ENCODE results near the gene AARS1.
A peak's percentile ranks its signal among the peaks of the same experiment; 100 is the strongest.
"Not testable (repeated sequence)": the region's sequence is repeated elsewhere in the genome, so short reads cannot be mapped to it uniquely, and the experiment has no call there.

The AARS1 gene

GRCh38 chr16:70251629-70252354 lies 37.5 kb downstream of the AARS1 start, which contains the start of gene EXOSC6:
Gene EXOSC6, minus strand, starts transcription at chr16:70251940. Its CDS starts 40 bp downstream, at chr16:70251900.
- Histone ChIP-seq H3K4me3 (ENCODE audit: low read depth in 1 of 2, low read length in 2 of 2) (peak within 1 kb of the TSS; percentile 51 to 74), H3K9me3 (ENCODE audit: low read length) (no peaks in the 10 kb centered on the region), H3K9ac (ENCODE audit: low read length) (no peak within 1 kb of the TSS), H3K36me3 (ENCODE audit: insufficient read depth, low read length) (peaks cover 44% of the 10 kb centered on the region), H3K27ac (ENCODE audit: low read depth, low read length) (peak within 1 kb of the TSS; percentile 80), H3K4me1 (ENCODE audit: insufficient read depth, low read length) (peaks cover 8% of the 10 kb centered on the region), H3K27me3 (ENCODE audit: control insufficient read depth in 1 of 2, insufficient read depth in 2 of 2, low read length in 2 of 2) (no peaks in the 10 kb centered on the region)

GRCh38 chr16:70250748-70251628 lies 38.3 kb downstream of the AARS1 start:
- H3K36me3 ChIP-seq (ENCODE audit: insufficient read depth, low read length): peaks cover 37% of the 10 kb centered on the region
- H3K4me1 ChIP-seq (ENCODE audit: insufficient read depth, low read length): peaks cover 8% of the 10 kb centered on the region
- H3K9me3 ChIP-seq (ENCODE audit: low read length): no peaks in the 10 kb centered on the region
- no peak overlapping the region for H3K9ac ChIP-seq (ENCODE audit: low read length)
- H3K4me3 ChIP-seq (ENCODE audit: low read depth in 1 of 2, low read length in 2 of 2): peak overlapping the region; percentile 51 to 71
- H3K27ac ChIP-seq (ENCODE audit: low read depth, low read length): peak overlapping the region; percentile 80
- no peaks in the 10 kb centered on the region for H3K27me3 ChIP-seq (ENCODE audit: control insufficient read depth in 1 of 2, insufficient read depth in 2 of 2, low read length in 2 of 2)

- H3K4me3 ChIP-seq (ENCODE audit: low read depth in 1 of 2, low read length in 2 of 2); H3K9ac ChIP-seq (ENCODE audit: low read length); H3K27me3 ChIP-seq (ENCODE audit: control insufficient read depth in 1 of 2, insufficient read depth in 2 of 2, low read length in 2 of 2); H3K9me3 ChIP-seq (ENCODE audit: low read length); H3K4me1 ChIP-seq (ENCODE audit: insufficient read depth, low read length); H3K27ac ChIP-seq (ENCODE audit: low read depth, low read length): not testable (repeated sequence)
- H3K36me3 ChIP-seq (ENCODE audit: insufficient read depth, low read length): peaks cover 26% of the 10 kb centered on the region
Observed at GRCh38 chr16:70249697-70250096, 39.6 kb downstream of the AARS1 start.

GRCh38 chr16:70238773-70239172 lies 50.5 kb downstream of the AARS1 start:
- not testable (repeated sequence) for H3K9me3 ChIP-seq (ENCODE audit: low read length); H3K36me3 ChIP-seq (ENCODE audit: insufficient read depth, low read length); H3K27me3 ChIP-seq (ENCODE audit: control insufficient read depth in 1 of 2, insufficient read depth in 2 of 2, low read length in 2 of 2); H3K27ac ChIP-seq (ENCODE audit: low read depth, low read length); H3K4me1 ChIP-seq (ENCODE audit: insufficient read depth, low read length); H3K9ac ChIP-seq (ENCODE audit: low read length); H3K4me3 ChIP-seq (ENCODE audit: low read depth in 1 of 2, low read length in 2 of 2)

GRCh38 chr16:70231831-70232230 lies 57.5 kb downstream of the AARS1 start:
- not testable (repeated sequence) for H3K27me3 ChIP-seq (ENCODE audit: control insufficient read depth in 1 of 2, insufficient read depth in 2 of 2, low read length in 2 of 2); H3K4me3 ChIP-seq (ENCODE audit: low read depth in 1 of 2, low read length in 2 of 2); H3K9ac ChIP-seq (ENCODE audit: low read length); H3K36me3 ChIP-seq (ENCODE audit: insufficient read depth, low read length); H3K9me3 ChIP-seq (ENCODE audit: low read length); H3K27ac ChIP-seq (ENCODE audit: low read depth, low read length); H3K4me1 ChIP-seq (ENCODE audit: insufficient read depth, low read length)

GRCh38 chr16:70226024-70226423 lies 63.3 kb downstream of the AARS1 start:
- not testable (repeated sequence) for H3K9ac ChIP-seq (ENCODE audit: low read length); H3K27ac ChIP-seq (ENCODE audit: low read depth, low read length); H3K4me3 ChIP-seq (ENCODE audit: low read depth in 1 of 2, low read length in 2 of 2); H3K36me3 ChIP-seq (ENCODE audit: insufficient read depth, low read length); H3K27me3 ChIP-seq (ENCODE audit: control insufficient read depth in 1 of 2, insufficient read depth in 2 of 2, low read length in 2 of 2); H3K9me3 ChIP-seq (ENCODE audit: low read length); H3K4me1 ChIP-seq (ENCODE audit: insufficient read depth, low read length)

GRCh38 chr16:70225430-70225829 lies 63.9 kb downstream of the AARS1 start:
- not testable (repeated sequence) for H3K36me3 ChIP-seq (ENCODE audit: insufficient read depth, low read length); H3K4me1 ChIP-seq (ENCODE audit: insufficient read depth, low read length); H3K27ac ChIP-seq (ENCODE audit: low read depth, low read length); H3K9me3 ChIP-seq (ENCODE audit: low read length); H3K27me3 ChIP-seq (ENCODE audit: control insufficient read depth in 1 of 2, insufficient read depth in 2 of 2, low read length in 2 of 2); H3K4me3 ChIP-seq (ENCODE audit: low read depth in 1 of 2, low read length in 2 of 2); H3K9ac ChIP-seq (ENCODE audit: low read length)

GRCh38 chr16:70224645-70225044 lies 64.7 kb downstream of the AARS1 start:
- H3K9ac ChIP-seq (ENCODE audit: low read length); H3K4me3 ChIP-seq (ENCODE audit: low read depth in 1 of 2, low read length in 2 of 2); H3K27ac ChIP-seq (ENCODE audit: low read depth, low read length); H3K9me3 ChIP-seq (ENCODE audit: low read length); H3K4me1 ChIP-seq (ENCODE audit: insufficient read depth, low read length); H3K27me3 ChIP-seq (ENCODE audit: control insufficient read depth in 1 of 2, insufficient read depth in 2 of 2, low read length in 2 of 2); H3K36me3 ChIP-seq (ENCODE audit: insufficient read depth, low read length): not testable (repeated sequence)

GRCh38 chr16:70223971-70224513 lies 65.3 kb downstream of the AARS1 start:
- not testable (repeated sequence) for H3K9ac ChIP-seq (ENCODE audit: low read length); H3K9me3 ChIP-seq (ENCODE audit: low read length); H3K27ac ChIP-seq (ENCODE audit: low read depth, low read length); H3K4me1 ChIP-seq (ENCODE audit: insufficient read depth, low read length); H3K36me3 ChIP-seq (ENCODE audit: insufficient read depth, low read length); H3K27me3 ChIP-seq (ENCODE audit: control insufficient read depth in 1 of 2, insufficient read depth in 2 of 2, low read length in 2 of 2); H3K4me3 ChIP-seq (ENCODE audit: low read depth in 1 of 2, low read length in 2 of 2)

GRCh38 chr16:70223216-70223615 lies 66.1 kb downstream of the AARS1 start:
- H3K9me3 ChIP-seq (ENCODE audit: low read length); H3K27ac ChIP-seq (ENCODE audit: low read depth, low read length); H3K4me1 ChIP-seq (ENCODE audit: insufficient read depth, low read length); H3K27me3 ChIP-seq (ENCODE audit: control insufficient read depth in 1 of 2, insufficient read depth in 2 of 2, low read length in 2 of 2); H3K4me3 ChIP-seq (ENCODE audit: low read depth in 1 of 2, low read length in 2 of 2); H3K9ac ChIP-seq (ENCODE audit: low read length); H3K36me3 ChIP-seq (ENCODE audit: insufficient read depth, low read length): not testable (repeated sequence)

- not testable (repeated sequence) for H3K27ac ChIP-seq (ENCODE audit: low read depth, low read length); H3K4me3 ChIP-seq (ENCODE audit: low read depth in 1 of 2, low read length in 2 of 2); H3K9me3 ChIP-seq (ENCODE audit: low read length); H3K27me3 ChIP-seq (ENCODE audit: control insufficient read depth in 1 of 2, insufficient read depth in 2 of 2, low read length in 2 of 2); H3K9ac ChIP-seq (ENCODE audit: low read length); H3K36me3 ChIP-seq (ENCODE audit: insufficient read depth, low read length); H3K4me1 ChIP-seq (ENCODE audit: insufficient read depth, low read length)
Observed at GRCh38 chr16:70222574-70222973, 66.7 kb downstream of the AARS1 start.
